Suprapubic skin (tissue), 4 donors: ENCODE data around the gene NDUFV2. TPM values are rescaled to one million over a fixed set of nuclear protein-coding genes. Genes with fewer than 3 reads are reported as not detected.

Source experiments
- DNase-seq, 2 donors: peaks; one replicate each; pipeline ENCODE4 v3.0.0-alpha.2; 2019; ENCODE audit warnings: low spot score in 2 of 2
- H3K27ac ChIP-seq: fragments of 200-600 bp; sonication (generic); one replicate; pipeline ENCODE4 v1.5.1; 2019
- H3K27me3 ChIP-seq: fragments of 200-600 bp; sonication (generic); one replicate; pipeline ENCODE4 v1.5.1; 2019
- H3K36me3 ChIP-seq: fragments of 200-600 bp; sonication (generic); one replicate; pipeline ENCODE4 v1.5.1; 2019
- H3K4me1 ChIP-seq: fragments of 200-600 bp; sonication (generic); one replicate; pipeline ENCODE4 v1.5.1; 2019
- H3K4me3 ChIP-seq: fragments of 200-600 bp; sonication (generic); one replicate; pipeline ENCODE4 v1.5.1; 2019; ENCODE audit warnings: mild to moderate bottlenecking
- H3K9me3 ChIP-seq: fragments of 200-600 bp; sonication (generic); one replicate; pipeline ENCODE4 v1.5.1; 2019
- EP300 ChIP-seq: sonication (generic); formaldehyde crosslinking; IDR thresholded peaks from one replicate; pipeline ENCODE4 v1.6.1; 2017; ENCODE audit warnings: antibody characterized with exemption
- POLR2A ChIP-seq, 2 donors: fragments of 450-650 bp; IDR thresholded peaks; one replicate each; pipeline ENCODE4 v1.6.1; 2017; ENCODE audit warnings: antibody characterized with exemption in 2 of 2, mild to moderate bottlenecking in 2 of 2, moderate library complexity in 2 of 2
- POLR2AphosphoS5 ChIP-seq, 3 donors: sonication (generic); formaldehyde crosslinking; IDR thresholded peaks; one replicate each; pipeline ENCODE4 v1.6.1; 2017; ENCODE audit warnings: antibody characterized with exemption in 3 of 3
- WGBS: methylation state at CpG from one replicate; pipeline ENCODE4 v1.1.5; 2018; 5-methylcytosine and 5-hydroxymethylcytosine counted together
- total RNA-seq, 4 donors: library from RNA; depleted of rRNA; stranded (reverse); fragments of >200 nt; gene quantifications; one replicate each; pipeline ENCODE4 v1.1.0, GENCODE V29; 2016
- TF ChIP-seq, protein P1 (sequence below), 2 donors: fragments of 200-600 bp in 1 of 2; fragments of 450-650 bp in 1 of 2; sonication (generic) in 1 of 2; IDR thresholded peaks; one replicate each; pipeline ENCODE4 v1.5.1; 2016 to 2019; ENCODE audit warnings: antibody characterized with exemption in 2 of 2, mild to moderate bottlenecking in 1 of 2, moderate library complexity in 1 of 2

The NDUFV2 gene
- total RNA-seq, 4 donors from 2014 or later: 107 to 137 (median 124) TPM

DNA sequence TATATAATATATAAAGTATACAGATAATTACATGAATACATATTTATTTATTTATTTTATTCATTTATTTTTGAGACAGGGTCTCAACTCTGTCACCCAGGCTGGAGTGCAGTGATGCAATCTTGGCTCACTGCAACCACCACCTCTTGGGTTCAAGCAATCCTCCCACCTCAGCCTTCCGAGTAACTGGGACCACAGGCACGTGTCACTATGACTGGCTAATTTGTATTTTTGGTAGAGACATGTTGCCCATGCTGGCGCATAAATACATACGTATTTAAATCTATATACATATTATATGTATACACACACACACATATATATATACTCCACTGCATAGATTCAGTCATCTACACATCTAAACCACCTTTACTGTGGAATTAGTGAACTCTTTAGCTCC, 20.6 kb upstream of the NDUFV2 start:
- TF ChIP-seq EP300 (no peak), POLR2A (IDR thresholded peaks at IDR 0.05) (no peak), POLR2AphosphoS5 (IDR thresholded peaks at IDR 0.05) (no peak)
- TF ChIP-seq, protein P1, sequence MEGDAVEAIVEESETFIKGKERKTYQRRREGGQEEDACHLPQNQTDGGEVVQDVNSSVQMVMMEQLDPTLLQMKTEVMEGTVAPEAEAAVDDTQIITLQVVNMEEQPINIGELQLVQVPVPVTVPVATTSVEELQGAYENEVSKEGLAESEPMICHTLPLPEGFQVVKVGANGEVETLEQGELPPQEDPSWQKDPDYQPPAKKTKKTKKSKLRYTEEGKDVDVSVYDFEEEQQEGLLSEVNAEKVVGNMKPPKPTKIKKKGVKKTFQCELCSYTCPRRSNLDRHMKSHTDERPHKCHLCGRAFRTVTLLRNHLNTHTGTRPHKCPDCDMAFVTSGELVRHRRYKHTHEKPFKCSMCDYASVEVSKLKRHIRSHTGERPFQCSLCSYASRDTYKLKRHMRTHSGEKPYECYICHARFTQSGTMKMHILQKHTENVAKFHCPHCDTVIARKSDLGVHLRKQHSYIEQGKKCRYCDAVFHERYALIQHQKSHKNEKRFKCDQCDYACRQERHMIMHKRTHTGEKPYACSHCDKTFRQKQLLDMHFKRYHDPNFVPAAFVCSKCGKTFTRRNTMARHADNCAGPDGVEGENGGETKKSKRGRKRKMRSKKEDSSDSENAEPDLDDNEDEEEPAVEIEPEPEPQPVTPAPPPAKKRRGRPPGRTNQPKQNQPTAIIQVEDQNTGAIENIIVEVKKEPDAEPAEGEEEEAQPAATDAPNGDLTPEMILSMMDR (IDR thresholded peaks at IDR 0.05): no peak
- Histone ChIP-seq H3K4me3 (no peak overlapping the region), H3K27ac (no peak overlapping the region), H3K27me3 (no peaks in the 10 kb centered on the region), H3K4me1 (peaks cover 6% of the 10 kb centered on the region), H3K9me3 (no peaks in the 10 kb centered on the region), H3K36me3 (no peaks in the 10 kb centered on the region)
- no peak for DNase-seq
- WGBS: 79% methylated on average over 4 of the region's 4 CpGs

DNA sequence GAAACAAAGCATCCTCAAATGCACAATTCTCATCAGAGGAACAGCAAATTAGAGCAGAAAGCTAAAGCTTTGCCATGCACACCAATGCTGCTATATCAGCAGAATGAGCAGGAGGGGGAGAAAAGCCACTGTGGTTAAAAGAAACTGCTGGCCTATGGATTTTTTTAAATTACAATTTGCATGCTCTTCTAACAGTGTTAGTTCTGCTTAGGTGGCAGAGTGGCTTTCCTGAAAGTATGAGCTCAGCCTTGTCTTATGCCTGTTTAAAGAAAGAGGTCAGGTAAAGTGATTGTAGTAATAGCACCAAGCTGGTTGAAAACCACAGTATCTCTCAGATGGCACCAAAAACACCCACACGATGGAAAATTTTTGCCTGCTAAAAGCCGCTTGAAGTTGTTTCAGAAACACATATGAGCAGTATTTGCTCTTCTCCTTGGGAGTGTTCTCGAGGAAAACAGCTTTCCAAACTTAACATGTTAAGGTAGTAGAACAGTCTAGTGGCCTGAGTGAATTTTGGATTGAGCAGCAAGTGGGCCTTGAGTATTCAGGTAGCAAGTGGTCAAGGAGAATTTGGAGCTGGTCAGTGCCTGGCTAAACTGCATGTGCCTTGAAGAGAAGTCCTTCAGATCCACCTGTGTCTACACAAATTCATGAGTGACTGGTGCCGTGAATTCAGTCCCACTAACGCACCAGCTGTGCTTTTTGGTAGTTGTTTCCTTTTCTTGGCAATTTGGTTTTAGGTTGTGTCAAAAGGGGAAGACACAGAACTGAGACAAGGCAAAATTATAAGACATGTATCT, 19.6 kb upstream of the NDUFV2 start:
- H3K9me3 ChIP-seq: no peaks in the 10 kb centered on the region
- H3K27me3 ChIP-seq: no peaks in the 10 kb centered on the region
- WGBS: 70% methylated on average over 5 of the region's 5 CpGs
- H3K4me3 ChIP-seq: no peak overlapping the region
- no peak for DNase-seq
- peaks cover 6% of the 10 kb centered on the region for H3K4me1 ChIP-seq
- TF ChIP-seq POLR2AphosphoS5 (IDR thresholded peaks at IDR 0.05): no peak
- TF ChIP-seq POLR2A (IDR thresholded peaks at IDR 0.05): no peak
- TF ChIP-seq, protein P1 (IDR thresholded peaks at IDR 0.05): no peak
- no peak for TF ChIP-seq EP300
- H3K36me3 ChIP-seq: no peaks in the 10 kb centered on the region
- no peak overlapping the region for H3K27ac ChIP-seq

DNA sequence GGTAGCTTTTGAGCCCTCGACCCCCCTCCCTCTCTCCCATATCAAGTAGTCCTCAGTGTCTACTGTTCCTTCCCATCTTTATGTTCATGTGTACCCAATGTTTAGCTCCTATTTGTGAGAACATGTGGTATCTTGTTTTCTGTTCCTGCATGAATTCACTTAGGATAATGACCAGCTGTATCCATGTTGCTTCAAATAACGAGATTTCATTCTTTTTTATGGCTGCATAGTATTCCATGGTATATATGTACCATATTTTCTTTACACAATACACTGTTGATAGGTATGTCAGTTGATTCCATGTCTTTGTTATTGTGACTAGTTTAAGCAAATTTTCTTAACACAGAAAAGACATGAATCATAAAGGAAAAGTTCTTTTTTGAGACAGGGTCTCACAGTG, 16.5 kb upstream of the NDUFV2 start:
- WGBS: 73% methylated on average over 2 of the region's 2 CpGs
- H3K36me3 ChIP-seq: no peaks in the 10 kb centered on the region
- H3K27ac ChIP-seq: no peak overlapping the region
- no peak for DNase-seq
- no peaks in the 10 kb centered on the region for H3K4me1 ChIP-seq
- H3K27me3 ChIP-seq: no peaks in the 10 kb centered on the region
- H3K4me3 ChIP-seq: no peak overlapping the region
- no peaks in the 10 kb centered on the region for H3K9me3 ChIP-seq
- TF ChIP-seq EP300: no peak
- no peak for TF ChIP-seq POLR2AphosphoS5 (IDR thresholded peaks at IDR 0.05)
- TF ChIP-seq, protein P1 (IDR thresholded peaks at IDR 0.05): no peak
- no peak for TF ChIP-seq POLR2A (IDR thresholded peaks at IDR 0.05)

DNA sequence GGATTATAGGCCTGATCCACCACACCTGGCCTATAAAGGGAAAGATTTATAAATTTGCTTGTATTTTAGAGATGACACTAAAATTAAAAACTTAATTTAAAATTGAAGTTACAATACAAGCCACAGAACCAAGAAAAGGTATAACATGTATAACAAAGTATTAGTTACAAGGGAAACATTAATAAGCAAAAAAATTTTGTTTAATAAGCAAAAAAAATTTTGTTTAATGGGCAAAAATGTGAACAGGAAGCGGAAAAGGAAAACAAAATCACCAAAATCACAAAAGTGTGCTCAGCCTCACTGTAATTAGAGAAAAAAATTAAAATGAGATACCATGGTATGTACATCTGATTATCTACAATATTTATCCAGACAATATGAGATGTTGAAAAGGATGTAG, 15.9 kb upstream of the NDUFV2 start:
- TF ChIP-seq, protein P1 (IDR thresholded peaks at IDR 0.05): no peak
- TF ChIP-seq POLR2AphosphoS5 (IDR thresholded peaks at IDR 0.05): no peak
- no peak for TF ChIP-seq EP300
- TF ChIP-seq POLR2A (IDR thresholded peaks at IDR 0.05): no peak
- no peaks in the 10 kb centered on the region for H3K4me1 ChIP-seq
- H3K27ac ChIP-seq: no peak overlapping the region
- H3K9me3 ChIP-seq: no peaks in the 10 kb centered on the region
- no peaks in the 10 kb centered on the region for H3K36me3 ChIP-seq
- no peak for DNase-seq
- 85% methylated on average over 1 of the region's 1 CpG for WGBS
- no peaks in the 10 kb centered on the region for H3K27me3 ChIP-seq
- H3K4me3 ChIP-seq: no peak overlapping the region

DNA sequence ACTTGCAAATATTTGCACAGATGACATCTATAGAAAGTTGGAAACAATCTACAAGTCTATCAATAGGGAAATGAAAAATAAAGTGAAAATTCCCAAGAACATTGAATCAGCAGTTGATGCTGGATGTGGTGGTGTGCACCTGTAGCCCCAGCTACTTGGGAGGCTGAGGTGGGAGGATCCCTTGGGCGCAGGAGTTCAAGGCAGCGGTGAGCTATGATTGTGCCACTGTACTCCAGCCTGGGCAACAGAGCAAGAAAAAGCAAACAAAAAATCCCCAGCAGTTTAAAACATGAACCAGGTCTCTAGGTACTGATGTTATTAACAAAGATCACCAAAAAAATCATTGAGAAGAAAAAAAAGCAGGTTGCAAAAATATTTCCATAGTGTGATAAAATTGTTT, 15.4 kb upstream of the NDUFV2 start:
- Histone ChIP-seq H3K36me3 (no peaks in the 10 kb centered on the region), H3K27me3 (no peaks in the 10 kb centered on the region), H3K9me3 (no peaks in the 10 kb centered on the region), H3K27ac (no peak overlapping the region), H3K4me1 (no peaks in the 10 kb centered on the region), H3K4me3 (no peak overlapping the region)
- 97% methylated on average over 2 of the region's 2 CpGs for WGBS
- no peak for TF ChIP-seq POLR2A (IDR thresholded peaks at IDR 0.05)
- TF ChIP-seq EP300: no peak
- TF ChIP-seq POLR2AphosphoS5 (IDR thresholded peaks at IDR 0.05): no peak
- TF ChIP-seq, protein P1 (IDR thresholded peaks at IDR 0.05): no peak
- no peak for DNase-seq
